DMS114 treated with DMSO at 0.1 percent for 48 hours (cell line): ENCODE measurements around the gene PPP1R1A.

Experiments
- DNase-seq: peaks from one replicate; lab custom pipeline; 2025; ENCODE audit not compliant: unreplicated experiment; lab: John Stamatoyannopoulos, UW

Gene PPP1R1A

GRCh38 chr12:54535474-54535873 is 53.0 kb downstream of the PPP1R1A start:
- no peak for DNase-seq

GRCh38 chr12:54529581-54529980 is 58.9 kb downstream of the PPP1R1A start:
- DNase-seq = no peak
